ENCODE measurements around the gene SPECC1. TPM values are rescaled to one million over a fixed set of nuclear protein-coding genes. Genes with fewer than 3 reads are reported as not detected.

SPECC1 gene
- total and polyA plus RNA-seq, 3 donors from 2014 or later, result 78.6 to 160 (median 148) TPM

DNA sequence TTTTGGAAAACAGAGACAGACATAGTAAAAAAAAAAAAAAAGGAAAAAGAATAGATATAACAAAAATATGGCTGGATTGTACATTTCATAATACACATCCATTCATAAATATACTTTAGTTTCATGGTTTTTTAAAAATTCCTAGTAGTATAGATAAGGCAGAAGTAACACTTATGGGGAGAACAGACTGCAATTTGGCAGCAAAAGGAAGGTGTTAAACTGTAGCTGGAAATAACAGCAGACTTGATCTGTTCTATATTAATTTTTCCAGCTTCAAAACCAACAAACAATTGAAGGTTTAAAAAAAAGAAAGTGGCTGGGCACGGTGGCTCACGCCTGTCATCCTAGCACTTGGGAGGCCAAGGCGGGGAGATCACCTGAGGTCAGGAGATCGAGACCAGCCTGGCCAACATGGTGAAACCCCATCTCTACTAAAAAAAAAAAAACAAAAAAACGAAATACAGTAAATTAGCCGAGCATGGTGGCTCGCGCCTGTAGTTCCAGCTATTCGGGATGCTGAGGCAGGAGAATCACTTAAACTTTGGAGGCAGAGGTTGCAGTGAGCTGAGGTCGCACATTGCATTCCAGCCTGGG lies 191.8 kb downstream of the SPECC1 start:
- H3K36me3 ChIP-seq (ENCODE audit: low read depth, missing control alignments), result no peaks in the 10 kb centered on the region
- intact Hi-C loops (cut with DNase I; ENCODE audit: low total_unique reads), result no loop called here
- H3K9me3 ChIP-seq, result no peaks in the 10 kb centered on the region
- peaks cover 6% of the 10 kb centered on the region for H3K4me1 ChIP-seq
- H3K27me3 ChIP-seq, result no peaks in the 10 kb centered on the region
- 87 to 94% methylated on average over 10 of the region's 10 CpGs for WGBS, 2 donors
- no peak overlapping the region for H3K27ac ChIP-seq
- no peak overlapping the region for H3K4me3 ChIP-seq
- TF ChIP-seq, protein P1, sequence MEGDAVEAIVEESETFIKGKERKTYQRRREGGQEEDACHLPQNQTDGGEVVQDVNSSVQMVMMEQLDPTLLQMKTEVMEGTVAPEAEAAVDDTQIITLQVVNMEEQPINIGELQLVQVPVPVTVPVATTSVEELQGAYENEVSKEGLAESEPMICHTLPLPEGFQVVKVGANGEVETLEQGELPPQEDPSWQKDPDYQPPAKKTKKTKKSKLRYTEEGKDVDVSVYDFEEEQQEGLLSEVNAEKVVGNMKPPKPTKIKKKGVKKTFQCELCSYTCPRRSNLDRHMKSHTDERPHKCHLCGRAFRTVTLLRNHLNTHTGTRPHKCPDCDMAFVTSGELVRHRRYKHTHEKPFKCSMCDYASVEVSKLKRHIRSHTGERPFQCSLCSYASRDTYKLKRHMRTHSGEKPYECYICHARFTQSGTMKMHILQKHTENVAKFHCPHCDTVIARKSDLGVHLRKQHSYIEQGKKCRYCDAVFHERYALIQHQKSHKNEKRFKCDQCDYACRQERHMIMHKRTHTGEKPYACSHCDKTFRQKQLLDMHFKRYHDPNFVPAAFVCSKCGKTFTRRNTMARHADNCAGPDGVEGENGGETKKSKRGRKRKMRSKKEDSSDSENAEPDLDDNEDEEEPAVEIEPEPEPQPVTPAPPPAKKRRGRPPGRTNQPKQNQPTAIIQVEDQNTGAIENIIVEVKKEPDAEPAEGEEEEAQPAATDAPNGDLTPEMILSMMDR (IDR thresholded peaks at IDR 0.05), result no peak
- TF ChIP-seq POLR2A (IDR thresholded peaks at IDR 0.05), result no peak
- DNase-seq, result no peak

DNA sequence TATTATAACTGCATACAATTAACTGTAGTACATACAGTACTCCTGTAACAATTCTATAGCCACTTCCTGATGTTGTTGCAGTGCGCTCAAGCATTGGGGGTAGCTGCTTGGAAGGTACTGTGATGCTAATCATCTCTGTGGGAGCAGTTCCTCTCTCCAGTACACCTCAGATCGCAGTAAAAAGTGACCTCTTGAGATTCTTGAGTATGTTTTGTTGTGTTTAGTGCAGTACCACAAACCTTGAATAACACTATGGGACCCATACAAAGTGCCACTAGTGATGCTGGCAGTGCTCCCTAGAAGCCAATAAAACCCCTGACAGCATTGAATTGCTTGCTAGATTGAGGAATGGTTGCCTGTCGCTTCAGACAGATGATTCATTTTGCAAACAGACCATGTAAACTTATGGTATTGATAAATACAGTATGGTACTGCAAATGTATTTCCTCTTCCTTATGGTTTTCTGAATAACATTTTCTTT lies 193.0 kb downstream of the SPECC1 start:
- Histone ChIP-seq H3K4me3 (no peak overlapping the region), H3K27me3 (no peaks in the 10 kb centered on the region), H3K4me1 (peaks cover 12% of the 10 kb centered on the region), H3K27ac (no peak overlapping the region), H3K36me3 (ENCODE audit: low read depth, missing control alignments) (no peaks in the 10 kb centered on the region), H3K9me3 (no peaks in the 10 kb centered on the region)
- TF ChIP-seq, protein P1 (IDR thresholded peaks at IDR 0.05), result no peak
- TF ChIP-seq POLR2A (IDR thresholded peaks at IDR 0.05), result no peak
- no peak for DNase-seq
- intact Hi-C loops (cut with DNase I; ENCODE audit: low total_unique reads), result no loop called here
- 87 to 88% methylated on average over 3 of the region's 3 CpGs for WGBS, 2 donors

DNA sequence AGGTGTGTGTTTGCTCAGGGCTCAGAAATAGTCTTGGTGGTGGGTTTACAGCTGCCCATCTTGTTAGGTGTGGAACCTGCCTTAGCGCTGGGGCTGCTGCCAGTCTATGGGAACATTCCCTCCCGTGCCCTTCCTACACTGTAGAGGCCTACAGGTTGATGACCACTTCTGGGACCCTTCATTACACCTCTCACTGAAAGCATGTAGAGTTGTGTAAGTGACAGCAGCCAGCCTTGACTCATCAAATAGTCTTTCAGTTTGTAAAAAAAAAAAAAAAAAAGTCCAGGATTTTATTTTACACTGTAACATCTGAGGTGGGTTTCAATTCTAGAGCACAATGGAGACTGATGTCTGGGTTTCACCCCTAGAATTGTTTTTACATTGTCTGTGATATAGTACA lies 193.9 kb downstream of the SPECC1 start:
- DNase-seq, result no peak
- TF ChIP-seq POLR2A (IDR thresholded peaks at IDR 0.05), result no peak
- TF ChIP-seq, protein P1 (IDR thresholded peaks at IDR 0.05), result no peak
- intact Hi-C loops (cut with DNase I; ENCODE audit: low total_unique reads), result no loop called here
- H3K27me3 ChIP-seq, result no peaks in the 10 kb centered on the region
- no peaks in the 10 kb centered on the region for H3K9me3 ChIP-seq
- no peaks in the 10 kb centered on the region for H3K36me3 ChIP-seq (ENCODE audit: low read depth, missing control alignments)
- H3K4me3 ChIP-seq, result no peak overlapping the region
- 90 to 91% methylated on average over 2 of the region's 2 CpGs for WGBS, 2 donors
- no peak overlapping the region for H3K27ac ChIP-seq
- peaks cover 12% of the 10 kb centered on the region for H3K4me1 ChIP-seq

DNA sequence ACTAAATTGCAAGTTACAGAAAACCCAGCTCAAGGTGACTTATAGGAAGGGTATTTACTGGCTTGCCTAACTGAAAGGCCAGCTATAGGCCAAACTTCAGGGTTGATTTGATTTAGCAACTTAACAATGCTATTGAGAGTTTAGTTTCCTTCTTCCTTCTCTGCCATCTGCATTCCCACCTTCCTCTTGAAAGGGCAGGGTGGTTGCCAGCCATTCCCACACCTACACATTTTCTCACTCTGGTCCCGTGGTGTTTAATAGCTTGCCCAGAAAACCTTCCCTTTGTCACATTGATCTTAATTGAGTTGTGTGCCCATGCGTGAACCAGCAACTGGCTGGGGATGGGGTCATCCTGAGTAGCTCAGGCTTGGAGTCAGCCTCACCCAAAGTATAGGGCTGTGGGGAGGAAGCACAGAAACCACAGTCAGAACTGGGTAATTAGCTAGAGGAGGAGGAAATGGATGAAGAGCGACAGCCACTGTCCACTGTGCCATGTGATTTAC lies 194.7 kb downstream of the SPECC1 start:
- H3K9me3 ChIP-seq, result no peaks in the 10 kb centered on the region
- H3K27me3 ChIP-seq, result no peaks in the 10 kb centered on the region
- DNase-seq, result no peak
- WGBS, 2 donors, result 80 to 83% methylated on average over 3 of the region's 3 CpGs
- intact Hi-C loops (cut with DNase I; ENCODE audit: low total_unique reads), result no loop called here
- H3K36me3 ChIP-seq (ENCODE audit: low read depth, missing control alignments), result no peaks in the 10 kb centered on the region
- H3K4me1 ChIP-seq, result peaks cover 20% of the 10 kb centered on the region
- TF ChIP-seq, protein P1 (IDR thresholded peaks at IDR 0.05), result no peak
- TF ChIP-seq POLR2A (IDR thresholded peaks at IDR 0.05), result no peak
- no peak overlapping the region for H3K27ac ChIP-seq
- no peak overlapping the region for H3K4me3 ChIP-seq

DNA sequence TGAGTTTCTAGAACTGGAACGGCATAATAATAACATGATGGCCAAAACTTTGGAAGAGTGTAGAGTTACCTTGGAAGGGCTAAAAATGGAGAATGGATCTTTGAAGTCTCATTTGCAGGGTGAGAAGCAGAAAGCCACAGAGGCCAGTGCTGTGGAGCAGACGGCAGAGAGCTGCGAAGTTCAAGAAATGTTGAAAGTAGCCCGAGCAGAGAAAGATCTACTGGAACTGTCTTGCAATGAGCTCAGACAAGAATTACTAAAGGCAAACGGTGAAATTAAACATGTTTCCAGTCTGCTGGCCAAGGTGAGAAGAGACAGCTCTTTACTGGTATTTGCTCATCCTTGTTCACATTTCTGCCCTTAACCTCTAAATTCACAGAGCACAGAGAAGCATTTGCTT lies 196.4 kb downstream of the SPECC1 start:
- 72 to 74% methylated on average over 5 of the region's 5 CpGs for WGBS, 2 donors
- intact Hi-C loops (cut with DNase I; ENCODE audit: low total_unique reads), result no loop called here
- no peak for DNase-seq
- Histone ChIP-seq H3K27me3 (no peaks in the 10 kb centered on the region), H3K4me3 (no peak overlapping the region), H3K4me1 (peaks cover 32% of the 10 kb centered on the region), H3K27ac (no peak overlapping the region), H3K9me3 (no peaks in the 10 kb centered on the region), H3K36me3 (ENCODE audit: low read depth, missing control alignments) (no peaks in the 10 kb centered on the region)
- TF ChIP-seq POLR2A (IDR thresholded peaks at IDR 0.05), result no peak
- TF ChIP-seq, protein P1 (IDR thresholded peaks at IDR 0.05), result no peak
